Epithelial cell of proximal tubule (primary cell): ENCODE measurements around the gene CTIF. TPM values are rescaled to one million over a fixed set of nuclear protein-coding genes. Genes with fewer than 3 reads are reported as not detected.

Experiments
- DNase-seq: peaks from one replicate; pipeline ENCODE4 v3.0.0-alpha.2; 2011; ENCODE audit warnings: low read depth
- H3K4me3 ChIP-seq: 2 replicates; pipeline ENCODE4 v1.5.1; 2011; ENCODE audit warnings: low read depth, mild to moderate bottlenecking, low read length
- total RNA-seq: library from RNA; depleted of rRNA; stranded (reverse); fragments of >200 nt; gene quantifications from 2 replicates; pipeline ENCODE4 v1.2.3, GENCODE V29; 2015
- TF ChIP-seq, protein P1 (sequence below): conservative IDR thresholded peaks from 2 replicates; pipeline ENCODE4 v1.5.1; 2012; ENCODE audit warnings: low read depth, mild to moderate bottlenecking, low read length

CTIF gene
- total RNA-seq, 1 donor from 2014 or later: 12.9 TPM

DNA sequence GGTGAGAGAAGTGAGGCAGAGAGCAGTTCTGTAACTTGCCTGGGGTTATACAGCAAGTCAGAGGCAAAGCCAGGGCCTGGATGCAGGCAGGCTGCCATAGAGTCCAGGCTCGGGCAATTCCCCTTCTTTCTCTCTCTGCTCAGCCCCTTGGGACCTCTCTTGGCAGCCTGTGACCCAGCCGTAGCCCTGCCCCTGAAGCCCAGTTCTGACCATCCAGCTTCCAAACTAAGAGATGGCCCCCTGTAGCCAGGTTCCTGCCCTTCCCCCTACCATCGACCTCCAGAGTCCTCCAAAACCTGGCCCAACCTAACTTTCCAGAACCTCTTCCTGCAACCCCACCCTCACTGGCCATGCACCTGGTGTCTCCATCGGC is 201.2 kb downstream of the CTIF start:
- TF ChIP-seq, protein P1, sequence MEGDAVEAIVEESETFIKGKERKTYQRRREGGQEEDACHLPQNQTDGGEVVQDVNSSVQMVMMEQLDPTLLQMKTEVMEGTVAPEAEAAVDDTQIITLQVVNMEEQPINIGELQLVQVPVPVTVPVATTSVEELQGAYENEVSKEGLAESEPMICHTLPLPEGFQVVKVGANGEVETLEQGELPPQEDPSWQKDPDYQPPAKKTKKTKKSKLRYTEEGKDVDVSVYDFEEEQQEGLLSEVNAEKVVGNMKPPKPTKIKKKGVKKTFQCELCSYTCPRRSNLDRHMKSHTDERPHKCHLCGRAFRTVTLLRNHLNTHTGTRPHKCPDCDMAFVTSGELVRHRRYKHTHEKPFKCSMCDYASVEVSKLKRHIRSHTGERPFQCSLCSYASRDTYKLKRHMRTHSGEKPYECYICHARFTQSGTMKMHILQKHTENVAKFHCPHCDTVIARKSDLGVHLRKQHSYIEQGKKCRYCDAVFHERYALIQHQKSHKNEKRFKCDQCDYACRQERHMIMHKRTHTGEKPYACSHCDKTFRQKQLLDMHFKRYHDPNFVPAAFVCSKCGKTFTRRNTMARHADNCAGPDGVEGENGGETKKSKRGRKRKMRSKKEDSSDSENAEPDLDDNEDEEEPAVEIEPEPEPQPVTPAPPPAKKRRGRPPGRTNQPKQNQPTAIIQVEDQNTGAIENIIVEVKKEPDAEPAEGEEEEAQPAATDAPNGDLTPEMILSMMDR: no peak
- no peak for DNase-seq

DNA sequence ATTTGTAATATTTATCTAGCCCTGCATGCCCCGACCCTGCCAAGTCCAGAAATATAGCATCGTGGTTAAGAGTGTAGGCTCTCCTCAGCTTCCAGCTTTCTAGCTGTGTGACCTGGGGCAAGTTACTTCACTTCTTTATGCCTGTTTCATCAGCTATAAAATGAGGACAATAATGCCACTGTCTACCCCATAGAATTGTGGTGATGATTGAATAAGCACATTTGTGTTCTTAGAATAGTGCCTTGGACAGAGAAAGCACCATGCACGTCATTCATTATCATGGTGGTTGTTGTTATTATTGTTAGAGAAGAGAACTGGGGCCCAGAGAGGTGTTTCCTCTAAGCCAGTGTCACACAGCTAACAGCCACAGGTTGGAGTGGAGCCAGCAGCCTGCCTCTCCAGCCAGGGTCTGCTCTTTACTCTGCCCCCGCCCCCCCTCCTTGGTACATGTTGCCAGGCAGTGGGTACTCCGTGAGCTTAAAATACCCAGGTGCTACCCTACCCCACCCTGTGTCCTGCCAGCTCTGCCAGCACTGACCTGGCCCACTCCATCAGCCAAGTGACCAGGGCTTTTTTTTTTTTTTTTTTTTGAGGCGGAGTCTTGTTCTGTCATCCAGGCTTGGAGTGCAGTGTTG is 202.1 kb downstream of the CTIF start:
- TF ChIP-seq, protein P1: no peak
- no peak for DNase-seq
- no peak overlapping the region for H3K4me3 ChIP-seq

More for the DNA sequence above, 201.2 kb downstream of the CTIF start:
- no peak overlapping the region for H3K4me3 ChIP-seq

DNA sequence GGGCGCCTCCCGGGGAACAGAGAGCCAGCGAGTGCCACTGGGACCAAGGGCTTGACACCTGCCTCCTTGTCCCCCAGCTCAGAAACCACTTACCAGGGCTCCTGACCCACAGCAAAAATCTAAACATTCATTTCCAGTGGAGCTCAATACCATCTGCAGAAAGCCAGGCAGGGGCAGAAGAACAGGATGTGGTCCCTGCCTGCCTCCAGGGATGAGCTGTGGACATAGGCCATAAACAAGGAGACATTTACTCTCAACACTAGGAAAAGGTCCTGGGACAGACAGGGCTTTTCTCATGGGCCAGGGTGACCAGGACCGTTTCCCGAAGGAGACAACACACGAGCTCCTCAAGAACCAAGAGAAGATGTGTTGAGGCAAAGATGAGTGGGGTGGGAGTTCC is 203.0 kb downstream of the CTIF start:
- TF ChIP-seq, protein P1: no peak
- DNase-seq: no peak
- no peak overlapping the region for H3K4me3 ChIP-seq

DNA sequence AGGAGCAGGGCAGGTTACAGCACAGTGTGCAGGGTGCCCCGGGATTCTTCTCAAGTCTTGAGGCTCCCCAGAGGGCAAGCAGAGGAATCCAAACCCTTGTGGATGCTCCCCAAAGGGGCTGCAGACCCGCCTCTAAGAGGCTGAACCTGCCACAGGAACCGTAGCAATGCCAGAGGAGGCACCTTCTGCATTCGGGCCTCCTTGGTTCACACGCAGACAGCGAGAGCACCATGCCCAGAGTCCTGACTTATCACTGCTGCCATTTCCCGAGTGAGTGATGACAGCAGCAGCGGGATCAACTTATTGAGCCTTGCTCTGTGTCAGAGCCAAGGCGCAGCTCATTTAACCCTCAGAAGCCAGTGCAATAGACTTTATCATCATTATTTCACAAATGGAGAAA is 203.5 kb downstream of the CTIF start:
- DNase-seq: no peak
- TF ChIP-seq, protein P1: no peak
- no peak overlapping the region for H3K4me3 ChIP-seq

DNA sequence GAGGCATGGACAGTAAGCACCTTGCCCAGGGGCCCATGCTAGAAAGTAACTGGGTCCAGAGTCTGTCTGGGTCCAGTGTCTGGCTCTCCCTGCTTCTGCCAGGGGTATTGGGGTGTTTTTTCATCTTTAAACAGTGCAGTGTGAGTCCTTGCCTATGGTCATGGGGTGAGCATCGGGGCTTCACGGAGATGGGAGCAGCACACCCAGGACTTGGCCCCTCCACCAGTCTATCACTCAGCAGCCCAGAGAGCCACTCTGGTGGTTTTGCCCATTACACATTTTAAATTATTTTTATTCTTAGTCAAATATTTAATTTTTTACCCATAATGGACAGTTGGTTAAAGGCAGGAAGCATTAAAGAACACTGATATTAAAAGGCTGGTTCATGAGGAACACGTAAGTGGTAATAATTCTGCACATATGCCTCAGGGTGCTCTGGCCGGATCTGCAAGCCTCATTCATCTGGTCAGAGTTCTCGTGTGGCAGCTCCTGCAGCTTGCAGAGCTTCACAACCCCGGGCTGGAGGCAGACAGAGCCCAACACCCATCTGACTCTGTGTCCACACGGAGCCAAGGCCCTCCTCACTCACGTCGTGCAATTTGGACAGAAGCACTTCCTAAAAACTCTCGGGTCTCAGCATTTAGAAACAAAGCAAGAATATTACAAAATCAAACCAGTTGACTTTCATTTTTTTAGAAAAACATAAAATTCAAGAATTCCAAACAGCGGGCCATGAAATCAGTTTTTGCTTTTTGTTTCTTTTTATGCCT is 204.1 kb downstream of the CTIF start:
- no peak overlapping the region for H3K4me3 ChIP-seq
- TF ChIP-seq, protein P1: no peak
- DNase-seq: no peak

DNA sequence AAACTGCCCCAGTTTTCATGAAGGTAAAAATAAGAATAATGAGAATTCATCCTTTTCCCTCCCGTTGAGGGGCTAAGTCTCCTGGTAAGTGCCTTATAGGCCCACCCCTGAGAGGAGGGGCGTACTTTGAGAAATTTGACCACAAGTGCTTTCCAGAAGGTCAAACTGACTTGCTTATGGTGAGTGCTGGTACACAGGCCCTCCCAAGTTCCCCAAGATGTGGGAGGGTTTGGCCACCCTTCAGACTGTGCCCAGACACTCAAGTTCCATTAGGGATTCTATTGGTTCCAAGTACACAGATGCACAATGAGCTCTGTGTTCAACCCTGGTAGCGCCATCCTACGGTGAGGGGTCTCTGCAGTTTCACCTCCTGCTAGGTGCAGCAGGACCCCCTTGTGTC is 205.1 kb downstream of the CTIF start:
- H3K4me3 ChIP-seq: no peak overlapping the region
- no peak for DNase-seq
- TF ChIP-seq, protein P1: no peak
